HCT116 (cell line): ENCODE data around the gene HPS5. TPM values are rescaled to one million over a fixed set of nuclear protein-coding genes. Genes with fewer than 3 reads are reported as not detected.

ENCODE experiments used
- ATAC-seq: fragments of 200-7000 bp; cut with Tn5 transposase; 2 replicates; pipeline ENCODE4 v1.9.1; 2020; ENCODE audit warnings: mild to moderate bottlenecking, moderate library complexity
- BruUV-seq: library from RNA; stranded (reverse); fragments of 400-500 nt; replicated peaks from 2 replicates; lab custom pipeline; 2021; lab: Mats Ljungman, UMichigan
- CTCF ChIA-PET: fragments of 300-600 bp; sonication (Branson Sonifier 250); formaldehyde crosslinking; loops from one replicate; lab custom pipeline; 2021; ENCODE audit warnings: antibody characterized with exemption; lab: Charles Lee
- POLR2A ChIA-PET: fragments of 300-600, 350-600 bp; sonication (Branson Sonifier 250); formaldehyde crosslinking; loops from one replicate; lab custom pipeline; 2021; ENCODE audit warnings: antibody characterized with exemption; lab: Charles Lee
- RAD21 ChIA-PET, 2 experiments: fragments of 300-600 bp; sonication (Branson Sonifier 250); formaldehyde crosslinking; loops; one replicate each; lab custom pipeline; 2023; ENCODE audit warnings: low total read pairs in 2 of 2; ENCODE audit not compliant: uncharacterized antibody in 2 of 2, unreplicated experiment in 2 of 2, low non-redundant PET in 1 of 2; lab: Charles Lee
- DNase-seq: peaks from one replicate; pipeline ENCODE4 v3.0.0-alpha.2; 2010; ENCODE audit warnings: low read depth, low spot score
- H2AFZ ChIP-seq: fragments of 200-600 bp; shearing (Covaris generic), sonication (generic); 2 replicates; pipeline ENCODE4 v1.6.1; 2017; ENCODE audit warnings: low read depth, mixed run types, mixed read lengths, antibody characterized with exemption, low read length; ENCODE audit not compliant: poor library complexity, severe bottlenecking
- H3K27ac ChIP-seq: 2 replicates; pipeline ENCODE4 v1.5.1; 2012; ENCODE audit warnings: low read depth, low read length
- H3K27me3 ChIP-seq: fragments of 200-600 bp; sonication (generic); 2 replicates; pipeline ENCODE4 v1.6.1; 2016; ENCODE audit warnings: mixed run types, low read length, mixed read lengths; ENCODE audit not compliant: insufficient read depth
- H3K36me3 ChIP-seq, 2 experiments: fragments of 200-500 bp in 1 of 2; fragments of 200-600 bp in 1 of 2; sonication (Bioruptor generic) in 1 of 2; sonication (generic) in 1 of 2; 2 replicates each; pipeline versions ENCODE4 v1.5.1 to v1.6.1; 2014 to 2016; ENCODE audit warnings: low read length in 2 of 2, inconsistent platforms in 1 of 2, mixed read lengths in 1 of 2, mixed run types in 1 of 2; ENCODE audit not compliant: insufficient read depth in 2 of 2, control insufficient read depth in 1 of 2
- H3K4me1 ChIP-seq, 2 experiments: fragments of 200-600 bp in 1 of 2; sonication (generic) in 1 of 2; 2 replicates each; pipeline versions ENCODE4 v1.5.1 to v1.6.1; 2012 to 2017; ENCODE audit warnings: low read length in 2 of 2, inconsistent platforms in 1 of 2, mild to moderate bottlenecking in 1 of 2, mixed read lengths in 1 of 2, mixed run types in 1 of 2, moderate library complexity in 1 of 2; ENCODE audit not compliant: insufficient read depth in 2 of 2, control insufficient read depth in 1 of 2
- H3K4me2 ChIP-seq: fragments of 200-600 bp; sonication (generic); 2 replicates; pipeline ENCODE4 v1.6.1; 2017; ENCODE audit warnings: mixed run types, low read length, mixed read lengths
- H3K4me3 ChIP-seq, 2 experiments: fragments of 200-600 bp in 1 of 2; sonication (generic) in 1 of 2; replicated peaks in 1 of 2; 2 replicates each; pipeline ENCODE4 v1.5.1; 2011 to 2016; ENCODE audit warnings: low read length in 2 of 2, control low read depth in 1 of 2, low read depth in 1 of 2, mild to moderate bottlenecking in 1 of 2, mixed read lengths in 1 of 2, mixed run types in 1 of 2
- H3K79me2 ChIP-seq: fragments of 200-600 bp; sonication (generic); 2 replicates; pipeline ENCODE4 v1.6.1; 2017; ENCODE audit warnings: mild to moderate bottlenecking, mixed run types, low read length, moderate library complexity, mixed read lengths; ENCODE audit not compliant: insufficient read depth
- H3K9ac ChIP-seq: fragments of 200-600 bp; sonication (generic); 2 replicates; pipeline ENCODE4 v1.6.1; 2016; ENCODE audit warnings: low read length, mixed read lengths
- H3K9me2 ChIP-seq: fragments of 200-600 bp; sonication (generic), shearing (Covaris generic); 2 replicates; pipeline ENCODE4 v1.6.1; 2017; ENCODE audit warnings: mixed run types, mild to moderate bottlenecking, moderate library complexity; ENCODE audit not compliant: insufficient read depth
- H3K9me3 ChIP-seq, 2 experiments: fragments of 200-500 bp in 1 of 2; fragments of 200-600 bp in 1 of 2; sonication (Bioruptor generic) in 1 of 2; sonication (generic) in 1 of 2; 2 replicates each; pipeline ENCODE4 v1.6.1; 2014 to 2017; ENCODE audit warnings: low read length in 2 of 2, mixed read lengths in 2 of 2, inconsistent platforms in 1 of 2, low read depth in 1 of 2, mild to moderate bottlenecking in 1 of 2, mixed run types in 1 of 2, moderate library complexity in 1 of 2; ENCODE audit not compliant: control insufficient read depth in 1 of 2, insufficient read depth in 1 of 2
- H4K20me1 ChIP-seq: fragments of 200-600 bp; sonication (generic), shearing (Covaris generic); 2 replicates; pipeline ENCODE4 v1.6.1; 2017; ENCODE audit warnings: mixed run types, mild to moderate bottlenecking, moderate library complexity; ENCODE audit not compliant: insufficient read depth
- CBX3 ChIP-seq: IDR thresholded peaks from 2 replicates; pipeline ENCODE4 v1.6.1; 2012; ENCODE audit warnings: low read depth
- CEBPB ChIP-seq: IDR thresholded peaks from 2 replicates; pipeline ENCODE4 v1.6.1; 2012; ENCODE audit warnings: low read depth
- ELF1 ChIP-seq: IDR thresholded peaks from 2 replicates; pipeline ENCODE4 v1.6.1; 2012; ENCODE audit warnings: low read depth, borderline replicate concordance
- FOSL1 ChIP-seq: IDR thresholded peaks from 2 replicates; pipeline ENCODE4 v1.6.1; 2012; ENCODE audit warnings: low read depth
- JUND ChIP-seq: IDR thresholded peaks from 2 replicates; pipeline ENCODE4 v1.6.1; 2012
- MAX ChIP-seq: IDR thresholded peaks from 2 replicates; pipeline ENCODE4 v1.6.1; 2012
- POLR2A ChIP-seq: IDR thresholded peaks from 2 replicates; pipeline ENCODE4 v1.7.0; 2011; ENCODE audit warnings: borderline replicate concordance; ENCODE audit not compliant: insufficient read depth, insufficient read length; ENCODE audit errors: extremely low read depth
- RAD21 ChIP-seq: IDR thresholded peaks from 2 replicates; pipeline ENCODE4 v1.6.1; 2012; ENCODE audit warnings: low read depth, mild to moderate bottlenecking
- REST ChIP-seq: IDR thresholded peaks from 2 replicates; pipeline ENCODE4 v1.6.1; 2012; ENCODE audit warnings: low read depth
- SP1 ChIP-seq: IDR thresholded peaks from 2 replicates; pipeline ENCODE4 v1.6.1; 2012; ENCODE audit warnings: low read depth
- SRF ChIP-seq: IDR thresholded peaks from 2 replicates; pipeline ENCODE4 v1.6.1; 2012; ENCODE audit warnings: low read depth
- YY1 ChIP-seq: IDR thresholded peaks from 2 replicates; pipeline ENCODE4 v1.6.1; 2011; ENCODE audit warnings: low read length, low read depth, moderate library complexity, mild to moderate bottlenecking; ENCODE audit not compliant: insufficient replicate concordance; ENCODE audit errors: extremely low read depth
- ZNF274 ChIP-seq: fragments of 200-500 bp; sonication (Bioruptor generic); IDR thresholded peaks from 2 replicates; pipeline ENCODE4 v1.6.1; 2014; ENCODE audit warnings: mild to moderate bottlenecking, low read depth, low read length, inconsistent platforms
- intact Hi-C: fragments of 100-400 bp; cut with micrococcal nuclease; formaldehyde crosslinking; loops from 2 replicates; pipeline ENCODE4 v1.10.0; 2022
- total RNA-seq: library from RNA; stranded (reverse); gene quantifications from one replicate; pipeline ENCODE4 v1.2.1, GENCODE V29; 2021; ENCODE audit not compliant: unreplicated experiment
- TF ChIP-seq, protein P1 (sequence below): IDR thresholded peaks from 2 replicates; pipeline ENCODE4 v1.6.1; 2012

HPS5 gene
- total RNA-seq, 1 experiment from 2014 or later = 19.6 TPM

DNA sequence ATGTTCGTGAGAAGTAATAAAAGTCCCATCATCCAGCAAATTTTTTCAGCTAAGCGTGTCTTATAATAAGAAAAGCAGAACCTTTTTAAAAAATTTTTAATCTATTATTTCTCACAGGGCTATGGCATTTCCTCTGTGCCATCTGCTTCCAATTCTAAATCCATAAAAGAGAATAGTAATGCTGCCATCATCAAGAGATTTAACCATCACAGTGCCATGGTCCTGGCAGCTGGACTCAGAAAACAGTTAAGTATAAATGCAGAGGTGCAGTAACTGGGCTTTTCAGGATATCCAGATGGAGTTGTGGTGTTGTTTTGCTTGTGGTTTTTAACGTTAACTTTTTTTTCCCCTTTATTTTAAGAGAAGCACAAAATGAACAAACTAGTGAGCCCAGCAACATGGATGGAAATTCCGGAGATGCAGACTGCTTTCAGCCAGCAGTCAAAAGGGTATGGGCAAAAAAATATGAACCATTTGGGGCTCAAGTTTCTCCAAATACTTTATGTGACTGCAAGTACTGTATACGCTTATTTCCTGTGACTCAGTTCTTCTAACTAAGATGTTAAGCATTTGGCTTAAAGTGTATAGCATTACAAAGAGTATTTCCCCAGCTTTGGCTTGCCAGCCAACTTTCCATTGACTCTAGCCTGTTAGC, 25.7 kb upstream of the HPS5 start:
- ATAC-seq (no peak), DNase-seq (no peak)
- intact Hi-C loops = no loop called here
- ChIA-PET CTCF (no interaction called here), RAD21 (no interaction called here)
- no peak overlapping the region for H3K4me3 ChIP-seq
- 0 out of 4 replicates have a peak, but pooled peaks cover 0 to 3% of the 10 kb centered on the region in 2 experiments for H3K4me1 ChIP-seq
- no peak overlapping the region for H3K4me2 ChIP-seq
- H4K20me1 ChIP-seq = 0 out of 2 replicates have a peak, but pooled peaks cover 4% of the 10 kb centered on the region
- H3K36me3 ChIP-seq = peaks cover 16 to 24% of the 10 kb centered on the region in 2 experiments
- no peak overlapping the region for H2AFZ ChIP-seq
- H3K9me3 ChIP-seq = no peaks in the 10 kb centered on the region
- no peak for TF ChIP-seq ZNF274
- TF ChIP-seq, all 23 proteins: peak for 0
- POLR2A ChIA-PET = no interaction called here
- BruUV-seq = no TSS peak
- H3K27ac ChIP-seq = no peak overlapping the region
- H3K27me3 ChIP-seq = no peaks in the 10 kb centered on the region
- no peaks in the 10 kb centered on the region for H3K9me2 ChIP-seq
- no peak overlapping the region for H3K9ac ChIP-seq
- no peaks in the 10 kb centered on the region for H3K79me2 ChIP-seq

DNA sequence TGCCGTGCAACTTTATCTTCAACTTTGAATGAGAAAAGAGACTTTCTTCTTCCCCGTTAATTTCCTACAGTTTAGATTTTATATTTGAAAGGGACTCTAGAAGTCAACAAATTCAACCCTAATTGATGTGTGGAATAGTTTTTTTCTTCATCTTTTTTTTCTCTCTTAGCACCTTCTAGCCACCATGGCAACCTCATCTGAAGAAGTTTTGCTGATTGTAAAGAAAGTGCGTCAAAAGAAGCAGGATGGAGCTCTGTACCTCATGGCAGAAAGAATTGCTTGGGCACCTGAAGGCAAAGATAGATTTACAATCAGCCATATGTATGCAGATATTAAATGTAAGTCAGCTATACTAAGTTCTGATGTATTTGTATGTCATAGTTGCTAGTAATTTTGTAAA, 11.0 kb upstream of the HPS5 start:
- 0 out of 2 replicates have a peak, but pooled peaks cover 2% of the 10 kb centered on the region for H4K20me1 ChIP-seq
- CTCF ChIA-PET = no interaction called here
- TF ChIP-seq SRF = no peak
- no peak for TF ChIP-seq CEBPB
- no peak for TF ChIP-seq POLR2A
- no peak for TF ChIP-seq CBX3
- no peak for TF ChIP-seq YY1
- no peak for TF ChIP-seq REST
- no peak for TF ChIP-seq RAD21
- TF ChIP-seq MAX = no peak
- no peak for TF ChIP-seq SP1
- no peak for TF ChIP-seq ELF1
- TF ChIP-seq, protein P1, sequence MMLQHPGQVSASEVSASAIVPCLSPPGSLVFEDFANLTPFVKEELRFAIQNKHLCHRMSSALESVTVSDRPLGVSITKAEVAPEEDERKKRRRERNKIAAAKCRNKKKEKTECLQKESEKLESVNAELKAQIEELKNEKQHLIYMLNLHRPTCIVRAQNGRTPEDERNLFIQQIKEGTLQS = no peak
- TF ChIP-seq JUND = no peak
- no peak for TF ChIP-seq FOSL1
- TF ChIP-seq, all 23 proteins: peak for 0
- Histone ChIP-seq H2AFZ (no peak overlapping the region), H3K9me2 (no peaks in the 10 kb centered on the region), H3K27ac (no peak overlapping the region), H3K9me3 (no peaks in the 10 kb centered on the region), H3K36me3 (peaks cover 34 to 42% of the 10 kb centered on the region in 2 experiments), H3K4me1 (peaks cover 0 to 7% of the 10 kb centered on the region in 2 experiments; a peak in 1 of 4 replicates), H3K9ac (no peak overlapping the region), H3K27me3 (no peaks in the 10 kb centered on the region), H3K4me3 (no peak overlapping the region), H3K79me2 (peaks cover 62% of the 10 kb centered on the region), H3K4me2 (no peak overlapping the region)
- intact Hi-C loops = no loop called here
- DNase-seq = no peak
- ChIA-PET POLR2A (no interaction called here), RAD21 (no interaction called here)
- no peak for ATAC-seq
- no TSS peak for BruUV-seq
